GM23338 (cell line): ENCODE data around the gene CELSR3. TPM values are rescaled to one million over a fixed set of nuclear protein-coding genes. Genes with fewer than 3 reads are reported as not detected.

Source experiments
- ATAC-seq: fragments of 200-7000 bp; cut with Tn5 transposase; 3 replicates; pipeline ENCODE4 v1.9.1; 2020
- DNase-seq: peaks from one replicate; pipeline ENCODE4 v3.0.0-alpha.2; 2015; ENCODE audit warnings: low spot score
- H2AFZ ChIP-seq: fragments of 200-600 bp; sonication (generic); 2 replicates; pipeline ENCODE4 v1.8.0; 2016; ENCODE audit warnings: antibody characterized with exemption, mild to moderate bottlenecking, moderate library complexity
- H3F3A ChIP-seq: fragments of 200-600 bp; sonication (generic); replicated peaks from 2 replicates; pipeline ENCODE4 v1.8.0; 2017; ENCODE audit warnings: antibody characterized with exemption, mixed run types, low read depth
- H3K27ac ChIP-seq: fragments of 200-600 bp; sonication (generic); 2 replicates; pipeline ENCODE4 v1.6.1; 2016; ENCODE audit warnings: low read depth
- H3K27me3 ChIP-seq: fragments of 200-600 bp; sonication (generic); 2 replicates; pipeline ENCODE4 v1.8.0; 2016; ENCODE audit warnings: mild to moderate bottlenecking, mixed run types, moderate library complexity; ENCODE audit not compliant: insufficient read depth
- H3K36me3 ChIP-seq: fragments of 200-600 bp; sonication (generic); 2 replicates; pipeline ENCODE4 v1.8.0; 2016; ENCODE audit warnings: mild to moderate bottlenecking; ENCODE audit not compliant: insufficient read depth
- H3K4me1 ChIP-seq: fragments of 200-600 bp; sonication (generic); 2 replicates; pipeline ENCODE4 v1.8.0; 2016; ENCODE audit warnings: mild to moderate bottlenecking, moderate library complexity; ENCODE audit not compliant: insufficient read depth
- H3K4me2 ChIP-seq: fragments of 200-600 bp; sonication (generic); 2 replicates; pipeline ENCODE4 v1.7.1; 2017; ENCODE audit warnings: mixed run types
- H3K4me3 ChIP-seq: fragments of 200-600 bp; sonication (generic); 2 replicates; pipeline ENCODE4 v1.6.1; 2016; ENCODE audit warnings: mixed run types
- H3K79me2 ChIP-seq: fragments of 200-600 bp; sonication (generic); replicated peaks from 2 replicates; pipeline ENCODE4 v1.8.0; 2017; ENCODE audit warnings: mild to moderate bottlenecking; ENCODE audit not compliant: insufficient read depth
- H3K9me2 ChIP-seq: fragments of 200-600 bp; sonication (generic); 2 replicates; pipeline ENCODE4 v1.8.0; 2017; ENCODE audit not compliant: insufficient read depth
- H4K20me1 ChIP-seq: fragments of 200-600 bp; sonication (generic); replicated peaks from 2 replicates; pipeline ENCODE4 v1.8.0; 2017; ENCODE audit warnings: mild to moderate bottlenecking; ENCODE audit not compliant: insufficient read depth
- H3K27ac Mint-ChIP-seq: 2 replicates; pipeline ENCODE4 v1.8.0; 2020; ENCODE audit warnings: inconsistent platforms, mild to moderate bottlenecking, moderate library complexity, mixed read lengths
- H3K27me3 Mint-ChIP-seq: 3 replicates; pipeline ENCODE4 v1.8.0; 2022; ENCODE audit warnings: low read depth, mild to moderate bottlenecking, moderate library complexity, mixed read lengths, inconsistent platforms; ENCODE audit not compliant: insufficient read depth, poor library complexity
- H3K36me3 Mint-ChIP-seq: 3 replicates; pipeline ENCODE4 v1.8.0; 2021; ENCODE audit warnings: low read depth, mild to moderate bottlenecking, inconsistent platforms, moderate library complexity, mixed read lengths
- H3K4me1 Mint-ChIP-seq: 3 replicates; pipeline ENCODE4 v1.8.0; 2020; ENCODE audit warnings: mild to moderate bottlenecking, inconsistent platforms, mixed read lengths
- H3K4me3 Mint-ChIP-seq: 3 replicates; pipeline ENCODE4 v1.8.0; 2021; ENCODE audit warnings: moderate library complexity, mild to moderate bottlenecking, inconsistent platforms, mixed read lengths
- H3K9me3 Mint-ChIP-seq: 3 replicates; pipeline ENCODE4 v1.8.0; 2020; ENCODE audit warnings: moderate library complexity, mild to moderate bottlenecking, inconsistent platforms, mixed read lengths
- CREB1 ChIP-seq: fragments of 250-450 bp; sonication (Bioruptor Pico); IDR thresholded peaks from 2 replicates; pipeline ENCODE4 v1.5.0; 2020; ENCODE audit warnings: low read depth, mild to moderate bottlenecking, moderate library complexity
- ETS1 ChIP-seq: IDR thresholded peaks from 2 replicates; pipeline ENCODE4 v1.6.1; 2016; ENCODE audit warnings: antibody characterized with exemption
- EZH2phosphoT487 ChIP-seq: fragments of 200-600 bp; sonication (generic); IDR thresholded peaks from one replicate; pipeline ENCODE4 v1.8.1; 2018; ENCODE audit warnings: antibody characterized with exemption; ENCODE audit not compliant: unreplicated experiment
- ZNF331 ChIP-seq: fragments of 250-450 bp; sonication (Bioruptor Pico); IDR thresholded peaks from 2 replicates; pipeline ENCODE4 v1.5.0; 2020; ENCODE audit warnings: low read depth, mild to moderate bottlenecking, moderate library complexity
- polyA plus RNA-seq: library from polyadenylated mRNA; unstranded; fragments of >200 nt; fragmentation: Nextera tagmentation; extraction: Ambion mirVana; gene quantifications from 2 replicates; pipeline ENCODE4 v1.2.1, GENCODE V29; 2016
- total RNA-seq: library from RNA; depleted of rRNA; stranded (reverse); fragments of >200 nt; shearing (Covaris generic); gene quantifications from 2 replicates; pipeline ENCODE4 v1.2.3, GENCODE V29; 2014
- TF ChIP-seq, protein P1 (sequence below), 2 experiments: fragments of 200-600 bp in 1 of 2; sonication (generic) in 1 of 2; conservative IDR thresholded peaks; 2 replicates each; pipeline versions ENCODE4 v1.5.1 to v1.6.1; 2016 to 2017; ENCODE audit warnings: antibody characterized with exemption in 2 of 2, low read depth in 2 of 2, mild to moderate bottlenecking in 2 of 2, moderate library complexity in 1 of 2

Gene CELSR3
- total and polyA plus RNA-seq, 2 experiments from 2014 or later: 7.5 to 33.3 TPM

- no peaks in the 10 kb centered on the region for H3K9me3 Mint-ChIP-seq
- H3K27ac Mint-ChIP-seq: no peak overlapping the region
- H3K9me2 ChIP-seq: no peaks in the 10 kb centered on the region
- H4K20me1 ChIP-seq: peaks cover 5% of the 10 kb centered on the region
- no peaks in the 10 kb centered on the region for H3K27me3 ChIP-seq
- no peak overlapping the region for H3K27ac ChIP-seq
- H3K27me3 Mint-ChIP-seq: peaks cover 9% of the 10 kb centered on the region
- H3K4me3 Mint-ChIP-seq: no peak overlapping the region
- H3K4me1 Mint-ChIP-seq: peaks cover 9% of the 10 kb centered on the region; the same call in 2 of the 3 replicates
- ATAC-seq: no peak
- peaks cover 10% of the 10 kb centered on the region for H3K79me2 ChIP-seq
- no peak for DNase-seq
- no peaks in the 10 kb centered on the region; the same call in 1 of the 2 replicates for H3K4me1 ChIP-seq
- H3K36me3 Mint-ChIP-seq: peaks cover 62% of the 10 kb centered on the region
- no peak overlapping the region for H2AFZ ChIP-seq
- H3K4me3 ChIP-seq: no peak overlapping the region
- H3K4me2 ChIP-seq: no peak overlapping the region
- TF ChIP-seq ZNF331 (CRISPR knock-in tag): no peak
- TF ChIP-seq CREB1 (CRISPR knock-in tag): no peak
- H3F3A ChIP-seq: no peaks in the 10 kb centered on the region
- H3K36me3 ChIP-seq: peaks cover 11% of the 10 kb centered on the region; the same call in 1 of the 2 replicates
These were observed 32.3 kb downstream of the CELSR3 start for GRCh38 chr3:48630407-48630806.

DNA sequence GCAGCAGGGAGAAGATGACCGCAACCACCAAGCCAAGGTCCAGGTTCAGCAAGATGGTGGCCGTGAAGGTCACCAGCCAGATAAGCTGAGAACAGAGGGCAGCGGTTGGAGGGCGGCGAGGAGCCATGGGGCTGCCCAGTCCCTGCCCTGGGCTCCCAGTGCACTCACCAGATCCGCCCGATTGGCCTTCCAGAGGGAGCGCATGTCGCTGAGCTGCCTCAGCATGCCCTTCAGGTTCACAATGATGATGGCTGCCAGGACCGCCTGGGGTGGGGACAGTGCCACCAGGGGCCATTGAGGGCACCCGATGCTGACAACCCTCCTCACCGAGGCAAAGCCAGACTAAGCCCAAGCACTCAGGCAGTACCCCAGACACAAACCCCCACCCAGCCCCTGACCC, 32.8 kb downstream of the CELSR3 start:
- peaks cover 10% of the 10 kb centered on the region; the same call in 2 of the 3 replicates for H3K4me1 Mint-ChIP-seq
- 0 out of 2 replicates have a peak, but pooled peaks cover under 1% of the 10 kb centered on the region for H3F3A ChIP-seq
- no peak overlapping the region for H3K4me3 ChIP-seq
- peaks cover 10% of the 10 kb centered on the region for H3K27me3 Mint-ChIP-seq
- H3K27me3 ChIP-seq: no peaks in the 10 kb centered on the region
- peaks cover 10% of the 10 kb centered on the region for H3K79me2 ChIP-seq
- no peak for TF ChIP-seq EZH2phosphoT487
- TF ChIP-seq, protein P1, sequence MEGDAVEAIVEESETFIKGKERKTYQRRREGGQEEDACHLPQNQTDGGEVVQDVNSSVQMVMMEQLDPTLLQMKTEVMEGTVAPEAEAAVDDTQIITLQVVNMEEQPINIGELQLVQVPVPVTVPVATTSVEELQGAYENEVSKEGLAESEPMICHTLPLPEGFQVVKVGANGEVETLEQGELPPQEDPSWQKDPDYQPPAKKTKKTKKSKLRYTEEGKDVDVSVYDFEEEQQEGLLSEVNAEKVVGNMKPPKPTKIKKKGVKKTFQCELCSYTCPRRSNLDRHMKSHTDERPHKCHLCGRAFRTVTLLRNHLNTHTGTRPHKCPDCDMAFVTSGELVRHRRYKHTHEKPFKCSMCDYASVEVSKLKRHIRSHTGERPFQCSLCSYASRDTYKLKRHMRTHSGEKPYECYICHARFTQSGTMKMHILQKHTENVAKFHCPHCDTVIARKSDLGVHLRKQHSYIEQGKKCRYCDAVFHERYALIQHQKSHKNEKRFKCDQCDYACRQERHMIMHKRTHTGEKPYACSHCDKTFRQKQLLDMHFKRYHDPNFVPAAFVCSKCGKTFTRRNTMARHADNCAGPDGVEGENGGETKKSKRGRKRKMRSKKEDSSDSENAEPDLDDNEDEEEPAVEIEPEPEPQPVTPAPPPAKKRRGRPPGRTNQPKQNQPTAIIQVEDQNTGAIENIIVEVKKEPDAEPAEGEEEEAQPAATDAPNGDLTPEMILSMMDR (conservative IDR thresholded peaks at IDR 0.05; ENCODE audit: low read depth in 2 of 2): no peak
- no peak for TF ChIP-seq ZNF331 (CRISPR knock-in tag)
- no peak for TF ChIP-seq ETS1
- no peaks in the 10 kb centered on the region for H3K9me2 ChIP-seq
- H3K4me1 ChIP-seq: no peaks in the 10 kb centered on the region; the same call in 1 of the 2 replicates
- H4K20me1 ChIP-seq: peaks cover 5% of the 10 kb centered on the region
- no peak overlapping the region for H3K27ac Mint-ChIP-seq
- H3K36me3 Mint-ChIP-seq: peaks cover 66% of the 10 kb centered on the region
- H3K36me3 ChIP-seq: peaks cover 11% of the 10 kb centered on the region; the same call in 1 of the 2 replicates
- H3K4me3 Mint-ChIP-seq: no peak overlapping the region
- DNase-seq (no peak), ATAC-seq (no peak)
- no peak overlapping the region for H3K27ac ChIP-seq
- H2AFZ ChIP-seq: no peak overlapping the region
- H3K4me2 ChIP-seq: no peak overlapping the region
- no peaks in the 10 kb centered on the region for H3K9me3 Mint-ChIP-seq
